Type B pancreatic cell (in vitro differentiated cells): ENCODE data around the gene CDC20. TPM values are rescaled to one million over a fixed set of nuclear protein-coding genes. Genes with fewer than 3 reads are reported as not detected.
A peak's percentile ranks its signal among the peaks of the same experiment; 100 is the strongest.
"Not testable (repeated sequence)": the region's sequence is repeated elsewhere in the genome, so short reads cannot be mapped to it uniquely, and the experiment has no call there.

Experiments used
- DNase-seq: peaks from one replicate; pipeline ENCODE4 v3.0.0; 2021; ENCODE audit warnings: mixed read lengths; ENCODE audit not compliant: unreplicated experiment; ENCODE audit errors: extremely low spot score
- H3K27ac Mint-ChIP-seq: 2 replicates; pipeline ENCODE4 v1.8.0; 2021; ENCODE audit warnings: mild to moderate bottlenecking, mixed read lengths
- H3K27me3 Mint-ChIP-seq: 2 replicates; pipeline ENCODE4 v1.8.0; 2021; ENCODE audit warnings: mixed read lengths
- H3K36me3 Mint-ChIP-seq: 2 replicates; pipeline ENCODE4 v1.8.0; 2021; ENCODE audit warnings: mixed read lengths
- H3K4me1 Mint-ChIP-seq: one replicate; pipeline ENCODE4 v1.8.0; 2021; ENCODE audit warnings: mixed read lengths; ENCODE audit not compliant: unreplicated experiment
- H3K4me3 Mint-ChIP-seq: 2 replicates; pipeline ENCODE4 v1.8.0; 2021; ENCODE audit warnings: mild to moderate bottlenecking, mixed read lengths
- H3K9me3 Mint-ChIP-seq: 2 replicates; pipeline ENCODE4 v1.8.0; 2021; ENCODE audit warnings: mixed read lengths
- total RNA-seq: library from RNA; stranded (reverse); gene quantifications from 2 replicates; pipeline ENCODE4 v1.2.1, GENCODE V29; 2021; ENCODE audit warnings: low replicate concordance
- TF ChIP-seq, protein P1 (sequence below): fragments of 200-600 bp; sonication (generic); conservative IDR thresholded peaks from 2 replicates; pipeline ENCODE4 v1.5.0; 2021; ENCODE audit warnings: antibody characterized with exemption, mild to moderate bottlenecking

Gene CDC20
- total RNA-seq, 1 donor from 2014 or later: 114 TPM

DNA sequence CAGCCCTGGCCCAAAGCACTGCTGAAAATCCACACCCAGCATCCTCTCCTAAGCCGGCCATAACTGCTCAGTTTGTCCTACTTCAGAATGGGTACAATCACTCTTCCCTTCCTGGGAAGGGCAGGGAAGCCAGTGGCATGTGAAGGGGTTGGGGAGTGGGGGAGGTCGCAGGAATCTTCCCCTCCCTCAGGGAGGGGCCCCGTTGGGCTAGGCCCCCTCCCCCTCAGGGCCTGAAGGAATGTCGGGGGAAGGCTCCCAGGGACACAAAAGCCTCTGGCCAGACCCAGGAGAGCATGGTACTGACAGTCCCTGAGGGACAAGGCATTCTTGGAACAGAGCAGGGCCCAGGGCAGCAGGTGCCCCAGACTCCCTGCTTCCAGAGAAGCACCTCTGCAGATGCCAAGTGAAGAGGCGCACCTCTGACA is 7.8 kb downstream of the CDC20 start:
- peak overlapping the region; percentile 91 for H3K27ac Mint-ChIP-seq
- no peaks in the 10 kb centered on the region for H3K9me3 Mint-ChIP-seq
- no peaks in the 10 kb centered on the region for H3K27me3 Mint-ChIP-seq
- DNase-seq: no peak
- peaks cover 28% of the 10 kb centered on the region for H3K4me1 Mint-ChIP-seq
- peak overlapping the region; percentile 90 for H3K4me3 Mint-ChIP-seq
- H3K36me3 Mint-ChIP-seq: peaks cover 35% of the 10 kb centered on the region
- TF ChIP-seq, protein P1, sequence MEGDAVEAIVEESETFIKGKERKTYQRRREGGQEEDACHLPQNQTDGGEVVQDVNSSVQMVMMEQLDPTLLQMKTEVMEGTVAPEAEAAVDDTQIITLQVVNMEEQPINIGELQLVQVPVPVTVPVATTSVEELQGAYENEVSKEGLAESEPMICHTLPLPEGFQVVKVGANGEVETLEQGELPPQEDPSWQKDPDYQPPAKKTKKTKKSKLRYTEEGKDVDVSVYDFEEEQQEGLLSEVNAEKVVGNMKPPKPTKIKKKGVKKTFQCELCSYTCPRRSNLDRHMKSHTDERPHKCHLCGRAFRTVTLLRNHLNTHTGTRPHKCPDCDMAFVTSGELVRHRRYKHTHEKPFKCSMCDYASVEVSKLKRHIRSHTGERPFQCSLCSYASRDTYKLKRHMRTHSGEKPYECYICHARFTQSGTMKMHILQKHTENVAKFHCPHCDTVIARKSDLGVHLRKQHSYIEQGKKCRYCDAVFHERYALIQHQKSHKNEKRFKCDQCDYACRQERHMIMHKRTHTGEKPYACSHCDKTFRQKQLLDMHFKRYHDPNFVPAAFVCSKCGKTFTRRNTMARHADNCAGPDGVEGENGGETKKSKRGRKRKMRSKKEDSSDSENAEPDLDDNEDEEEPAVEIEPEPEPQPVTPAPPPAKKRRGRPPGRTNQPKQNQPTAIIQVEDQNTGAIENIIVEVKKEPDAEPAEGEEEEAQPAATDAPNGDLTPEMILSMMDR: no peak

DNA sequence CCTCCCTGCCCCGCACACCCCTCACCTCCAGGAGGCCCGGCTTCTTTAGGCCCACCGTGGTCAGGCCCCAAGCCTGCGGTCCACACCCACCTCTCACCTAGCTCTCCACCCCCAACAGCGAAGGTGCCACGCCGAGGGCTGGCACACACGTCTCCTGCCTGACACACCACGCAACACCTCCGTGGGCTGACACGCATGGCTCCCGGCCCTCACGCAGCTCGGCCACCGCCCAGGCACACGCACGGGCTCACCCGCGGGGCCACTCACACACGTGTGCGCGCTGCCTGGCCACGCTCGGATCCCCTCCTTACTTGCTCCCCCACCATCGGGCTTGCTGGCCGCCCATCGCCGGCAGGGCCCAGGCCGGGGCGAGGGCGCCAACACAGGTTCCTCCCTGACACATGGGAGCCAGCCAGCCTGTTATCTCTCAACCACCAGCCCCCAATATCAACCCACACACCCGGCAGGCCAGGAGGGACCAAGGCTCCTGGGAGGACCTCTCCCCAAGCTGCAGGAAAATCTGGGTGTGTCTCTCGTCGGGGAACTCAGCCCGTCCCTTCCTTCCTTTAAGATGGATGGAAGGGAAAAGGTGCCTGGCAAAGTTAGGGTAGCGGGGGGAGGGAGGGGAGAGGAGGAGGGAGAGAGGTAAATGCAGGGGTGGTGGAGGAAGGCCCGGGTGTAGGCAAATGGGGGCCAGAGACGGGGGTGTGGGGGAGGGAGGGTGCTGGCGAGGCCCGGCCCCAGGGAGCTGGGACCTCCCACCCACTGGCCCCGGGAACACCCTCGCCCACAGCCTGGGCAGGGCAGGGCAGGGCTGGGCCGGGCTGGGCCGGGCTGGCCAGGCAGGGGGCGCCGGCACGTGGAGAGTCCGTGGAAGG is 8.5 kb downstream of the CDC20 start:
- no peaks in the 10 kb centered on the region for H3K27me3 Mint-ChIP-seq

DNA sequence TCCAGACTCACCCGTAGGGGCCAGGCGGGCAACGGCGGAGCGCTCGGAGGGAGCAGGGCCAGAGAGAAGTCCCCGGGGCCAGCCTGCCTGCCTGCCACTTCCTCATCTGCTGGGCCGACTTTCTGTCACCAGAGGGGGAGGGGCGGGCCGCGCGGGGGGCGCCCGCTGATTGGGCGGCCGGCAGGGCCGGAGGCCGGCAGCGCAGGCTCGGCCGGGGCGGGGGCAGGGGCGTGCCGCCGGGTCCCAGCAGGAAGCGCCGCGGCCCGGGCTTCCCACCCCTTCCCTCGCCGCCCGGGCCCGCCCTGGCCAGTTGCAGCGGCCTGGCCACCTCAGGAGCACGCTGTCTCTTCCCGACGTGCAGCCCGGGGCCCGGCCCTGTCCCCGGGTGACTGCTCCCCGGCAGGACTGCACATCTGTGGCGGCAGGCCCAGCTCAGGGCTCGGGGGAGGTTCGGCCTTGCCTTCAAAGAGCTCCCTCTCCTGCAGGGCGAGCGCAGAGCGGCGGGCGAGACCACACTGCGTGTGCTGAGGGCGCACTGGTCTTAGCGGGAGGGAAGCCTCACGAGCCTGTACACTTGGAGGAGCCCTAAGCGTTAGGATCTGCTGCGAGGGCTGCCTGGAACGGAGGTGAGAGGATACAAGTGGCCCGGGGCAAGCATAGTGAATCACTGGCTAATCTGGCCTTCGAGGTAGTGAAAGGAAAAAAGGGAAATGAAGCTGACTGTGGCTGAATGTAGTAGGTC is 9.3 kb downstream of the CDC20 start, which contains the start of gene ELOVL1:
Gene ELOVL1, minus strand, starts transcription at position 108 of the 742 bp plus-strand sequence. CDS start 2,402 bp downstream, outside the sequence.
- Mint-ChIP-seq H3K4me3 (peak within 1 kb of the TSS; percentile 90), H3K9me3 (no peaks in the 10 kb centered on the region), H3K36me3 (peaks cover 25% of the 10 kb centered on the region), H3K27ac (peak within 1 kb of the TSS; percentile 91), H3K27me3 (no peaks in the 10 kb centered on the region), H3K4me1 (peaks cover 22% of the 10 kb centered on the region)
- TF ChIP-seq, protein P1: peak; percentile 35
- peak; percentile 91 for DNase-seq

More for the DNA sequence above, 8.5 kb downstream of the CDC20 start:
- Mint-ChIP-seq H3K27ac (peak overlapping the region; percentile 91), H3K36me3 (peaks cover 28% of the 10 kb centered on the region), H3K4me3 (peak overlapping the region; percentile 90), H3K4me1 (peaks cover 22% of the 10 kb centered on the region), H3K9me3 (no peaks in the 10 kb centered on the region)
- TF ChIP-seq, protein P1: no peak
- DNase-seq: no peak

DNA sequence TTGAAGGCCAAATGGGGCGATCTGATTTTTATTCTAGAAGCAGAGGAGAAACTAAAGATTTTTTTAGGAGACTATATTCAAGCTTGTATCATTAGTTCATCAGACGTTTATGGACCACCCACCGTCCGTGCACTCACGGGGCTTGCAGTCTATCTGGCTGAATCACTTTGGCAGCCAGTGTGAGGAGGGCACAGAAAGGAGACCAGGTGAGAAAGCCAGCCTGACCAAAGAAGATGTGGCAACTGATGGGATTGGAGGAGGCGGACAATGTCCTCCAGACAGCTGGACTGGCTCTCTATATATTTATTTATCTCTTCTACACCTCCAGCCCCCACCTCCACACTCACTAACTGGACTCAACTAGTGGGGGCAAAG is 9.9 kb downstream of the CDC20 start:
- Mint-ChIP-seq H3K4me1 (peaks cover 22% of the 10 kb centered on the region), H3K27ac (peak overlapping the region; percentile 90), H3K27me3 (no peaks in the 10 kb centered on the region), H3K4me3 (peak overlapping the region; percentile 88), H3K9me3 (no peaks in the 10 kb centered on the region), H3K36me3 (peaks cover 23% of the 10 kb centered on the region)
- no peak for DNase-seq
- TF ChIP-seq, protein P1: no peak

DNA sequence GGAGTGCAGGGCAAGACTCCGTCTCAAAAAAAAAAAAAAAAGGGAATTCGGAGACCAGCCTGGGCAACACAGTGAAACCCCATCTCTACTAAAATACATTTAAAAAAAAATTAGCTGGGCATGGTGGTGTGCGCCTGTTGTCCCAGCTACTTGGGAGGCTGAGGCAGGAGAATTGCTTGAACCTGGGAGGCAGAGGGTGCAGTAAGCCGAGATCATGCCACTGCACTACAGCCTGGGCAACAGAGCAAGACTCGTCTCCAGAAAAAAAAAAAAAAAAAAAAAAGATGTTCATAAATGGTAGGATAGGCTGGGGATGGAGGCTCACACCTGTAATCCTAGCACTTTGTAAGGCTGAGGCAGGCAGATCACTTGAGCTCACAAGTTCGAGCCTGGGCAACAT is 11.0 kb downstream of the CDC20 start:
- Mint-ChIP-seq H3K4me1 (peaks cover 22% of the 10 kb centered on the region), H3K36me3 (peaks cover 13% of the 10 kb centered on the region)
- H3K27ac Mint-ChIP-seq, H3K27me3 Mint-ChIP-seq, DNase-seq, H3K9me3 Mint-ChIP-seq, H3K4me3 Mint-ChIP-seq: not testable (repeated sequence)
